Neural cell (in vitro differentiated cells): Measurements from ENCODE around the gene CNTD1.

ENCODE experiments used
- CTCF ChIP-seq: fragments of 450-650 bp; IDR thresholded peaks from 2 replicates; pipeline ENCODE4 v1.5.1; 2014; ENCODE audit warnings: antibody characterized with exemption, mild to moderate bottlenecking, moderate library complexity; ENCODE audit not compliant: poor library complexity, severe bottlenecking
- EP300 ChIP-seq: fragments of 450-650 bp; conservative IDR thresholded peaks from 2 replicates; pipeline ENCODE4 v1.6.1; 2014; ENCODE audit warnings: antibody characterized with exemption, mild to moderate bottlenecking, moderate library complexity; ENCODE audit not compliant: poor library complexity, severe bottlenecking
- EZH2 ChIP-seq: fragments of 200-600, 300-800 bp; shearing (Covaris generic), sonication (generic); IDR thresholded peaks from 2 replicates; pipeline ENCODE4 v1.6.1; 2014; ENCODE audit warnings: antibody characterized with exemption, low read length, borderline replicate concordance, mild to moderate bottlenecking; ENCODE audit not compliant: insufficient read depth, poor library complexity, severe bottlenecking
- MXI1 ChIP-seq: fragments of 450-650 bp; conservative IDR thresholded peaks from 2 replicates; pipeline ENCODE4 v1.6.1; 2014; ENCODE audit warnings: antibody characterized with exemption, mild to moderate bottlenecking; ENCODE audit not compliant: poor library complexity, severe bottlenecking
- POLR2AphosphoS5 ChIP-seq: IDR thresholded peaks from 2 replicates; pipeline ENCODE4 v1.6.1; 2012
- SMC3 ChIP-seq: fragments of 450-650 bp; conservative IDR thresholded peaks from 2 replicates; pipeline ENCODE4 v1.6.1; 2014; ENCODE audit warnings: antibody characterized with exemption, mild to moderate bottlenecking, moderate library complexity; ENCODE audit not compliant: poor library complexity
- TAF1 ChIP-seq: IDR thresholded peaks from 2 replicates; pipeline ENCODE4 v1.6.1; 2012; ENCODE audit warnings: low read depth
- TF ChIP-seq, protein P1 (sequence below): IDR thresholded peaks from 2 replicates; pipeline ENCODE4 v1.6.1; 2012; ENCODE audit warnings: borderline replicate concordance

DNA sequence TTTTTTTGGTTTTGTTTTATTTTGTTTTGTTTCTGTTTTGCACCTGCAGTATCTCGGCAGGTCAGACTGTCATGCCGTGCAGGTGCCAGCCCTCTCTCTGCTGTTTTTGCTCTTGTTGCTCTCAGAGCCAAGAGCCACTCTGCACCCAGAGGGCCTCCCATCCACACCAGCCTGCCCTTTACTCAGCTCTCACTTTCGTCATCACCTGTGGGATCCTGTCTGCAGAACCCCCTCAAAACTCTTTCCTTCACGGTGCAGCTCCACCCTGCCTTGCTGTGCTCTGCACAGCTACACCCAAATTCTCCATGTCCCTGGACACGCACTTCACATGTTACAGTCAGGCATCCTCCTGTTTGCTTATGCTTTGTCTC is 54.9 kb downstream of the CNTD1 start:
- TF ChIP-seq CTCF (no peak), EP300 (no peak), MXI1 (no peak), POLR2AphosphoS5 (no peak), TAF1 (no peak), EZH2 (no peak), SMC3 (no peak)
- TF ChIP-seq, protein P1, sequence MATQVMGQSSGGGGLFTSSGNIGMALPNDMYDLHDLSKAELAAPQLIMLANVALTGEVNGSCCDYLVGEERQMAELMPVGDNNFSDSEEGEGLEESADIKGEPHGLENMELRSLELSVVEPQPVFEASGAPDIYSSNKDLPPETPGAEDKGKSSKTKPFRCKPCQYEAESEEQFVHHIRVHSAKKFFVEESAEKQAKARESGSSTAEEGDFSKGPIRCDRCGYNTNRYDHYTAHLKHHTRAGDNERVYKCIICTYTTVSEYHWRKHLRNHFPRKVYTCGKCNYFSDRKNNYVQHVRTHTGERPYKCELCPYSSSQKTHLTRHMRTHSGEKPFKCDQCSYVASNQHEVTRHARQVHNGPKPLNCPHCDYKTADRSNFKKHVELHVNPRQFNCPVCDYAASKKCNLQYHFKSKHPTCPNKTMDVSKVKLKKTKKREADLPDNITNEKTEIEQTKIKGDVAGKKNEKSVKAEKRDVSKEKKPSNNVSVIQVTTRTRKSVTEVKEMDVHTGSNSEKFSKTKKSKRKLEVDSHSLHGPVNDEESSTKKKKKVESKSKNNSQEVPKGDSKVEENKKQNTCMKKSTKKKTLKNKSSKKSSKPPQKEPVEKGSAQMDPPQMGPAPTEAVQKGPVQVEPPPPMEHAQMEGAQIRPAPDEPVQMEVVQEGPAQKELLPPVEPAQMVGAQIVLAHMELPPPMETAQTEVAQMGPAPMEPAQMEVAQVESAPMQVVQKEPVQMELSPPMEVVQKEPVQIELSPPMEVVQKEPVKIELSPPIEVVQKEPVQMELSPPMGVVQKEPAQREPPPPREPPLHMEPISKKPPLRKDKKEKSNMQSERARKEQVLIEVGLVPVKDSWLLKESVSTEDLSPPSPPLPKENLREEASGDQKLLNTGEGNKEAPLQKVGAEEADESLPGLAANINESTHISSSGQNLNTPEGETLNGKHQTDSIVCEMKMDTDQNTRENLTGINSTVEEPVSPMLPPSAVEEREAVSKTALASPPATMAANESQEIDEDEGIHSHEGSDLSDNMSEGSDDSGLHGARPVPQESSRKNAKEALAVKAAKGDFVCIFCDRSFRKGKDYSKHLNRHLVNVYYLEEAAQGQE = no peak
